Left colon (tissue), 2 donors: ENCODE results near the gene MGRN1. TPM values are rescaled to one million over a fixed set of nuclear protein-coding genes. Genes with fewer than 3 reads are reported as not detected.

Experiments used
- ATAC-seq: fragments of 200-7000 bp; cut with Tn5 transposase; one replicate; pipeline ENCODE4 v1.9.1; 2020; ENCODE audit warnings: mild to moderate bottlenecking, moderate library complexity
- DNase-seq, 2 donors: peaks; one replicate each; pipeline ENCODE4 v3.0.0-alpha.2; 2020
- intact Hi-C, 2 donors: fragments of 100-400 bp; cut with DNase I in 1 of 2; cut with micrococcal nuclease in 1 of 2; formaldehyde crosslinking; loops; one replicate each; pipeline versions ENCODE4 v1.11.2 to v1.14.0; 2022; cut with DNase I, micrococcal nuclease
- total RNA-seq, 2 donors: library from RNA; stranded (reverse); fragmentation: NEBNext Ultra II Directional; extraction: Animal tissue kit (Norgen Biotek cat#: 25700); gene quantifications; one replicate each; pipeline ENCODE4 v1.2.1, GENCODE V29; 2021
- donor health status: DM: no; HTN: no; CAD: no.
- donor health status: DM: yes; HTN: yes; CAD: no.

Gene MGRN1
- total RNA-seq, 2 donors from 2014 or later = 71.9 to 84.6 TPM

DNA sequence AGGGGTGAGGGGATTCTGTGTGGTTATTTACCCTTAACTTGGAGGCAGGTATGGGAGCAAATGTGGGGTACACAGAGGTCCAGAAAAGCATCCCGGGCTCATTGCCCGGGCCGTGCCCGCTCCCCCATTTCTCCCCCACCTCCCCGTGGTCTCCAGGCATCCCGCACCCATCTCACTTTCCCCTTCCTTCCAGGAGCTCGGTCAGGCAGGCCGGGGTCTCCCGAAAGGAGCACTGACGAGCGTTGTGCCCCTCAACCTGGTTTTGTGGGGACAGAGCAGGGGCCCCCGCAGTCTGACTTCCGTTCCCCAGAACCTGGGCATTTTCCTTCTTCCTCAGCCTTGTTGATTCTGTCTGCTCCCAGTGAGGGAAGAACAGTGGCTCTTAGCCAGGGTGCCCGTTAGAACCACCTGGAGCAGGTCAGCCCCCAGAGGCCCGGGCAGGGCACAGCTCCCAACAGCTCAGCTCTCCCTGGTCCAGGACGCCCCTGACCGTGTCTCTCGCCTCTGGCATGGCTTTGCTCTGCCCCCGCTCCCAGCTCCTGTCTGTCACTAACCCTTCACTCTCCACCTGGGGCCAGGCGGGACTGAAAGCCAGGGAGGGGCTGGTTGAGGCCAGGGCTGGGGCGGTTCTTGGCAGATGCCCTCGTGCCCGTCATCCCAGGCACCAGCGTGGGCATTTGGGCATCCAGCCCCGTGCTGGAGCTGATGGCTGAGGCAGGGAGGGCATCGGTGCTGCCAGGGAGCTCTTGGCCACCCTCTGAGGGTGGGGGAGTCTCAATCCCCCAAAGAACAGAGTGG lies 56.2 kb downstream of the MGRN1 start:
- intact Hi-C loops = no loop called here
- ATAC-seq (peak; percentile 10), DNase-seq (no peak)

DNA sequence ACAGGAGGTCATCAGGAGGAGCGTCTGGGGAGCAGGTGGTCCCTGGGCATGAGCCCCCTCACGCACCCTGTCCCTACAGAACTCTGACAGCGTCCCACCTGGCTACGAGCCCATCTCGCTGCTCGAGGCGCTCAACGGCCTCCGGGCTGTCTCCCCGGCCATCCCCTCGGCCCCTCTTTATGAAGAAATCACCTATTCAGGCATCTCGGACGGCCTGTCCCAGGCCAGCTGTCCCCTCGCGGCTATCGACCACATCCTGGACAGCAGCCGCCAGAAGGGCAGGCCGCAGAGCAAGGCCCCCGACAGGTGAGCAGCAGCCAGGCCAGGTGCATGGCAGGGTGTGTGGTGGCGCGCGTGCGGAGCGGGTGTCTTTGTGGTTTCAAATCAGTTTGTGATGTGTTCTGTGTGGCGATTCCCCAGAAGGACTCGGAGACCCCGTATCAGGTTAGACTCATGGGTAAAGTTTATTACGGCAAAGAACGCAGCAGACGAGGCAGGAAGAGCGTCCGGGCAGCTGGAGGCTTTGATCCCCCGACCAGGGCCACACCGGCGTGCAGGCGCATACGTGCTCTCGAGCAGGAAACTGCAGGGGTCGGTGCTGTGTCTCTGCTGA lies 57.0 kb downstream of the MGRN1 start:
- no peak for ATAC-seq
- no peak for DNase-seq
- intact Hi-C loops = no loop called here

GRCh38 chr16:4682084-4682591 lies 57.5 kb downstream of the MGRN1 start:
- ATAC-seq (no peak), DNase-seq (no peak)
- intact Hi-C loops = no loop called here

DNA sequence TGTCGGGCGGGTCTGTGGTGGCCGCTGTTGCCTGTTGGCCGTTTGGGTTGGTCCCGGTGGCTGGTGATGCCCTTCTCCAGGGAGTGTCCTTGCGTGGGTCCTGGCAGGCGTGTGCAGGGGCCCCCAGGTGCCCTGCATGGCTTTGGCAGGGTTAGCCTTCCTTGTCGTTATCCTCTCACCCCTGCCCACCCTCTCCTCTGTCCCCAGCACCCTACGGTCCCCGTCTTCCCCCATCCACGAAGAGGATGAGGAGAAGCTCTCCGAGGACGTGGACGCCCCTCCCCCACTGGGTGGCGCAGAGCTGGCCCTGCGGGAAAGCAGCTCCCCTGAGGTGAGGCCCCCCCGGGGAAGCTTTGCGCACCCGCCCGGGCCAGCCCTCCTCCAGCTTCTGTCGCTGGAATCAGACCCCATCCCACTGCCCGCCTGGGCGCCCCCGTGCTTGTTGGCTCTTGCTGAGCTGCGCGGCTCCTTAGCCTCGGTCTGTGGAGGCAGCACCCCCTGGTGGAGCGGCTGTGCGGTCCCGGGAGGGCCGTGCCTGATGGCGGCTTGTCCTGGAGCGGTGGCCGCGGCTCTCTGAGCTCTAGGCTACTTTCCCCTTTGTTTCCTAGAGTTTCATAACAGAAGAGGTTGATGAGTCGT lies 58.1 kb downstream of the MGRN1 start:
- peak in 1 of 2 donors; percentile 40 for DNase-seq
- intact Hi-C loops = no loop called here
- ATAC-seq = no peak

- ATAC-seq = no peak
Measured at GRCh38 chr16:4683255-4684057, 58.8 kb downstream of the MGRN1 start.

DNA sequence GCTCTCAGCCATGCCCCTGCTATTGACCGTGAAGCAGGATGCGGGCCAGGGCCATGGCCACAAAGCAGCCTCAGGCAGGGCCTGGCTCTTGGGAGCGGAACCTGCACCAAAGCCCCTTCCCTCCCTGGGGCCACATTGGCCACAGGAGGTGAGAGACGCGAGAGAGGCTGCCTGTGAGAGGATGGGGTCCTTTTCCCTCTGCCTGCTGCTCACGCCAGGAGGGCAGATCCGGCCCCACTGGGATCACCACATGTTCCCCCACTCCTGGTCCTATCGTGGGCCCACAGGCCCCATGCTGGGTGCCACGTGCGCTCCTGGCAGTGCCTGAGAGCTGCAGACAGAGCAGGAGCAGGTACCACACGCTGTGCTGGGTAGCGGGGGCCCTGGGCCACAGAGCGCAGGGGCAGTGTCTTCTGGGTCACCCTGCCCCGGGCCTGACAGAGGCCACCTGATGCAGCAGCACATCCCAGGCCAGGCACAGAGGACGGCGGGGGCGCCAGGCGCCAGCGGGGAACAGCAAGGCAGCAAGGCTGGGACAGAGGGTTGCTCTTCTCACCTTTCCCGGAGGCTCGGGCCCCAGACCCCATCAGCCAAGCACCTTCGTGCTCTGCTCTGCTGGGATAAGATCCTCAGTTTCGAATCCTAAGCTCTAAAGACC lies 59.6 kb downstream of the MGRN1 start:
- intact Hi-C loops = no loop called here
- ATAC-seq (no peak), DNase-seq (no peak)

More at GRCh38 chr16:4683255-4684057, 58.8 kb downstream of the MGRN1 start:
- intact Hi-C loops = no loop called here
- no peak for DNase-seq

- intact Hi-C loops = no loop called here
- DNase-seq = no peak
- ATAC-seq = no peak
Measured at GRCh38 chr16:4684763-4685162, 60.1 kb downstream of the MGRN1 start.

- DNase-seq = no peak
- ATAC-seq = no peak
- intact Hi-C loops = no loop called here
Measured at GRCh38 chr16:4685292-4685691, 60.7 kb downstream of the MGRN1 start.

- intact Hi-C loops = no loop called here
- DNase-seq (no peak), ATAC-seq (no peak)
Measured at GRCh38 chr16:4685776-4686496, 61.3 kb downstream of the MGRN1 start.

DNA sequence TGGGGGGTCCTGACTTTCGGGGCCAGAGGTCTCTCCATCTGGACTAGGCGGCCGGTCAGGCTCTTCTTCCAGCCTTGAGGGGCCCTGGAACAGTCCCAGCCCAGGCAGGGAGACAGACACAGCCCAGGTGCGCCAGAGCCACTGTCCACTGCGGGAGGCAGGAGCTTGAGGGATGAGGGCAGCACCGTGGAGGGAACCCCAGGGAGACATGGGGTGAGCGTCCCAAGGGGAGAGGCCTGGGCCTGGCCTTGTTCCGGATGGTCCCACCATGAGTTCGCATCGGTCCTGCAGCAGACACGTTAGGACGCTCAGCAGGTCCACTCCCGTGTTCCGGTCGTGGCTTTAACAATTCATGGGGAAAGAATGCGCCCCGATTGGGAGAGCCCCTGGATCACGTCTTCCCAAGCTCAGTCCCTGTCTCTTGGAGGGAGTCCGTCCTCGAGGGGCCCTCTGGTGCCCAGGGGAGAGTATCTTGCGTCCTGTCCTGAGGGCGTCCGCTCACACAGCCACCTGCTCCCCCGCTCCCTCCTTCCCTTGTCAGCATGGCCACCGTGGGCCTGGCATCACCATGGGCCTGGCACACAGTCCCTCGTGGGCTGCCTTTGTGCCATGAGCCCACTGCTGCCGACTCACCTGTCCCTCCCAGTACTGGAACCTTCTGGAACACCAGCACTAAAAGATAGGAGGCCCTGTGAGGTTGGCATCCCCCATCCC lies 62.0 kb downstream of the MGRN1 start:
- ATAC-seq (no peak), DNase-seq (no peak)
- intact Hi-C loops = no loop called here

GRCh38 chr16:4687416-4687815 lies 62.8 kb downstream of the MGRN1 start:
- ATAC-seq (no peak), DNase-seq (no peak)
- intact Hi-C loops = no loop called here

GRCh38 chr16:4687946-4688673 lies 63.5 kb downstream of the MGRN1 start:
- intact Hi-C loops = no loop called here
- DNase-seq (no peak), ATAC-seq (no peak)

DNA sequence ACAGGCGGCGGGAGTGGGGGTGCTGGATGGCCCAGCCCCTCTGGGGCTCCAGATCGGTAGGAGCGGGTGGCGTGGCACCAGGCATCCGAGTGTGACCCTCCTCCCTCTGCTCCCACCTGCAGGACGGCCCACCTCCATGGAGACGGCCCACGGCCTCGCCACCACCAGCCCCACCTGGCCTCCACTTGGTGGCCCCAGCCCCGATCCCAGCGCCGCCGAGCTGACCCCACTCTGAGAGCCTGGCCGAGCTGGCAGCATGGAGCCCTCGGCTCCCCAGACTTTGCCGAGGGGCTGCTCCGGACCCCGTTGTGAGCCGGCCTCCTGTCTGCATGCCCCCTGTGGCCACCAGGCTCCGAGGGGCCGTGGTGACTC lies 64.0 kb downstream of the MGRN1 start:
- DNase-seq (no peak), ATAC-seq (no peak)
- intact Hi-C loops = no loop called here

GRCh38 chr16:4689091-4689671 lies 64.6 kb downstream of the MGRN1 start:
- intact Hi-C loops = no loop called here
- no peak for ATAC-seq
- no peak for DNase-seq

DNA sequence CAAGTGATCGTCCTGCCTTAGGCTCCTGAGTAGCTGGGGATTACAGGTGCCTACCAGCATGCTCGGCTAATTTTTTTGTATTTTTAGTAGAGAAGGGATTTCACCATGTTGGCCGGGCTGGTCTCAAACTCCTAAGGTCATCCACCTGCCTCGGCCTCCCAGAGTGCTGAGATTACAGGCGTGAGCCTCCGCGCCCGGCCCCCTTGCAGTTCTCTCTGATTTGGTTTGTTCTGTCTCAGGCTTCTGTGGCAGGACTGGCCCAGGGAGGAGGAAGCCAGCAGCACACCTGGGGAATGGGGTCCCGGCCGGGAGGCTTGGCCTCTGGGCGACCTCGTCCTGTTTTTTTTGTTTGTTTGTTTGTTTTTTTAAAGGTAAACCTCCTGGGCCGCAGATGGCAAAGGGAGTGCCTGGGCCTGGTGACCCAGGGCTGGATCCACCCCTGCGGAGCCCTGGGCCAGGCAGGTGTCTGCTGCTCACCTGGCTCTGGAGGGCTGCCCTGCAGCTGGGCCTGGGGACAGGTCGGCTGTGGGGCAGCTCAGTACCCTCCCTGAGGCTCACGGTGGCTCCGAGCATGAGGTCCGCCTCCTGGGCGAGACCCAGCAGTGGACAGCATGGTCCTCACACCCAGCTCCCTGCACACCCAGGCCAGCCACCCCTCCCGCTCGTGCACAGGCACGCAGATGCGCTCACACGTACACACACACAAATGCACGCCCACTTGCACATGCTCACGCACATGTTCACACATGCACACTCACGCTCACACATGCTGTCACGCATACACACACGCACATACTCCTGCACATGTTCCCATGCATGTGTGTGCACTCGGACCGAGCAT lies 65.5 kb downstream of the MGRN1 start:
- intact Hi-C loops = no loop called here
- ATAC-seq = no peak
- no peak for DNase-seq
